Body of pancreas (tissue), 4 donors: ENCODE measurements around the gene ISM2.

Experiments
- CTCF ChIP-seq, 7 experiments: fragments of 450-650 bp in 4 of 7; fragments of 200-600 bp in 3 of 7; sonication (generic) in 3 of 7; IDR thresholded peaks; one replicate each; pipeline ENCODE4 v1.5.1; 2016 to 2019; ENCODE audit warnings: antibody characterized with exemption in 7 of 7
- POLR2A ChIP-seq, 3 donors: fragments of 450-650 bp; IDR thresholded peaks; one replicate each; pipeline ENCODE4 v1.6.1; 2016; ENCODE audit warnings: antibody characterized with exemption in 3 of 3, mild to moderate bottlenecking in 2 of 3

DNA sequence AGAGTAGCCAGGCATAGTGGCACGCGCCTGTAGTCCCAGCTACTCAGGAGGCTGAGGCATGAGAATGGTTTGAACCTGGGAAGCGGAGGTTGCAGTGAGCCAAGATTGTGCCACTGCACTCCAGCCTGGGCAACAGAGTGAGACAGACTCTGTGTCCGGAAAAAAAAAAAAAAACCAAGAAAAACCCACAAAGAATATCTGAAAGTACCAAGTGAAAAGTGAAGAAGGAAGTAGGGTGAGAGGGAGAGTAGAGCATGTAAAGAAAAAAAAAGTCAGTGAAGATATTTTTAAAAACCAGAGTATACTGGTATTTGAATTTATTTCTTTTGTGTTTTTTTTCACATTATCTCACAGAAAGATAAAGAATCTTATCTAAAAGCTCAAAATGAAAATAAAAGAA, 43.3 kb upstream of the ISM2 start:
- TF ChIP-seq POLR2A (IDR thresholded peaks at IDR 0.05): no peak
- no peak for TF ChIP-seq CTCF (IDR thresholded peaks at IDR 0.05)
